ENCODE measurements around the gene DNAJC1.
"Not testable (repeated sequence)": the region's sequence is repeated elsewhere in the genome, so short reads cannot be mapped to it uniquely, and the experiment has no call there.

The DNAJC1 gene

GRCh38 chr10:21899736-21900135 is 103.8 kb downstream of the DNAJC1 start:
- DNase-seq (ENCODE audit: insufficient read length, low spot score), result no peak
- no peak for TF ChIP-seq POU2F2 (IDR thresholded peaks at IDR 0.05; ENCODE audit: low read depth, low read length)
- TF ChIP-seq PAX5 (IDR thresholded peaks at IDR 0.05; ENCODE audit: insufficient read depth, low read length, severe bottlenecking), result no peak
- no peak for TF ChIP-seq TAF1 (IDR thresholded peaks at IDR 0.05; ENCODE audit: low read depth, low read length)
- FAIRE-seq, result no peak

GRCh38 chr10:21895932-21896331 is 107.6 kb downstream of the DNAJC1 start:
- TF ChIP-seq POU2F2 (IDR thresholded peaks at IDR 0.05; ENCODE audit: low read depth, low read length), result no peak
- TF ChIP-seq SPI1 (IDR thresholded peaks at IDR 0.05; ENCODE audit: low read depth, low read length), result no peak
- TF ChIP-seq TAF1 (IDR thresholded peaks at IDR 0.05; ENCODE audit: low read depth, low read length), result no peak
- no peak for TF ChIP-seq PAX5 (IDR thresholded peaks at IDR 0.05; ENCODE audit: insufficient read depth, low read length, severe bottlenecking)
- TF ChIP-seq POLR2A (IDR thresholded peaks at IDR 0.05; ENCODE audit: low read depth, low read length), result no peak
- TF ChIP-seq POLR2AphosphoS5 (IDR thresholded peaks at IDR 0.05; ENCODE audit: low read depth, low read length), result no peak
- DNase-seq (ENCODE audit: insufficient read length, low spot score), result no peak
- peak; percentile 76 for FAIRE-seq

GRCh38 chr10:21894648-21895342 is 108.7 kb downstream of the DNAJC1 start:
- no peak for TF ChIP-seq PAX5 (IDR thresholded peaks at IDR 0.05; ENCODE audit: insufficient read depth, low read length, severe bottlenecking)
- FAIRE-seq (peak; percentile 20), DNase-seq (ENCODE audit: insufficient read length, low spot score) (no peak)

GRCh38 chr10:21891439-21891838 is 112.1 kb downstream of the DNAJC1 start:
- FAIRE-seq, result no peak
- TF ChIP-seq SPI1 (IDR thresholded peaks at IDR 0.05; ENCODE audit: low read depth, low read length) (no peak), POU2F2 (IDR thresholded peaks at IDR 0.05; ENCODE audit: low read depth, low read length) (no peak), POLR2A (IDR thresholded peaks at IDR 0.05; ENCODE audit: low read depth, low read length) (no peak), POLR2AphosphoS5 (IDR thresholded peaks at IDR 0.05; ENCODE audit: low read depth, low read length) (no peak), PAX5 (IDR thresholded peaks at IDR 0.05; ENCODE audit: insufficient read depth, low read length, severe bottlenecking) (no peak), TAF1 (IDR thresholded peaks at IDR 0.05; ENCODE audit: low read depth, low read length) (no peak)
- no peak for DNase-seq (ENCODE audit: insufficient read length, low spot score)

- peak; percentile 44; the same call in 1 of the 2 replicates for TF ChIP-seq SPI1 (IDR thresholded peaks at IDR 0.05; ENCODE audit: low read depth, low read length)
- no peak for TF ChIP-seq PAX5 (IDR thresholded peaks at IDR 0.05; ENCODE audit: insufficient read depth, low read length, severe bottlenecking)
- peak; percentile 51 for FAIRE-seq
- no peak for DNase-seq (ENCODE audit: insufficient read length, low spot score)
Measured at GRCh38 chr10:21889477-21890275, 113.9 kb downstream of the DNAJC1 start.

GRCh38 chr10:21888959-21889358 is 114.6 kb downstream of the DNAJC1 start:
- no peak for TF ChIP-seq POU2F2 (IDR thresholded peaks at IDR 0.05; ENCODE audit: low read depth, low read length)
- 0 out of 2 replicates have a peak, but pooled peaks have one; percentile 18 for TF ChIP-seq POLR2A (IDR thresholded peaks at IDR 0.05; ENCODE audit: low read depth, low read length)
- no peak for TF ChIP-seq TAF1 (IDR thresholded peaks at IDR 0.05; ENCODE audit: low read depth, low read length)
- no peak for TF ChIP-seq PAX5 (IDR thresholded peaks at IDR 0.05; ENCODE audit: insufficient read depth, low read length, severe bottlenecking)
- TF ChIP-seq POLR2AphosphoS5 (IDR thresholded peaks at IDR 0.05; ENCODE audit: low read depth, low read length), result 0 out of 2 replicates have a peak, but pooled peaks have one; percentile 21
- peak; percentile 67 for TF ChIP-seq SPI1 (IDR thresholded peaks at IDR 0.05; ENCODE audit: low read depth, low read length)
- FAIRE-seq (peak; percentile 96), DNase-seq (ENCODE audit: insufficient read length, low spot score) (no peak)

- TF ChIP-seq POLR2A (IDR thresholded peaks at IDR 0.05; ENCODE audit: low read depth, low read length) (no peak), PAX5 (IDR thresholded peaks at IDR 0.05; ENCODE audit: insufficient read depth, low read length, severe bottlenecking) (no peak), POLR2AphosphoS5 (IDR thresholded peaks at IDR 0.05; ENCODE audit: low read depth, low read length) (no peak), POU2F2 (IDR thresholded peaks at IDR 0.05; ENCODE audit: low read depth, low read length) (no peak), SPI1 (IDR thresholded peaks at IDR 0.05; ENCODE audit: low read depth, low read length) (no peak), TAF1 (IDR thresholded peaks at IDR 0.05; ENCODE audit: low read depth, low read length) (no peak)
- no peak for DNase-seq (ENCODE audit: insufficient read length, low spot score)
- no peak for FAIRE-seq
Measured at GRCh38 chr10:21885940-21886339, 117.6 kb downstream of the DNAJC1 start.

GRCh38 chr10:21873198-21873597 is 130.3 kb downstream of the DNAJC1 start:
- TF ChIP-seq PAX5 (IDR thresholded peaks at IDR 0.05; ENCODE audit: insufficient read depth, low read length, severe bottlenecking) (no peak), POLR2AphosphoS5 (IDR thresholded peaks at IDR 0.05; ENCODE audit: low read depth, low read length) (no peak), POLR2A (IDR thresholded peaks at IDR 0.05; ENCODE audit: low read depth, low read length) (no peak)
- no peak for DNase-seq (ENCODE audit: insufficient read length, low spot score)

GRCh38 chr10:21872771-21873170 is 130.8 kb downstream of the DNAJC1 start:
- not testable (repeated sequence) for FAIRE-seq; DNase-seq (ENCODE audit: insufficient read length, low spot score)

More at GRCh38 chr10:21873198-21873597, 130.3 kb downstream of the DNAJC1 start:
- no peak for FAIRE-seq

GRCh38 chr10:21870849-21871248 is 132.7 kb downstream of the DNAJC1 start:
- DNase-seq (ENCODE audit: insufficient read length, low spot score), result no peak
- no peak for FAIRE-seq
- TF ChIP-seq SPI1 (IDR thresholded peaks at IDR 0.05; ENCODE audit: low read depth, low read length) (no peak), POLR2AphosphoS5 (IDR thresholded peaks at IDR 0.05; ENCODE audit: low read depth, low read length) (no peak), PAX5 (IDR thresholded peaks at IDR 0.05; ENCODE audit: insufficient read depth, low read length, severe bottlenecking) (no peak), POLR2A (IDR thresholded peaks at IDR 0.05; ENCODE audit: low read depth, low read length) (no peak), TAF1 (IDR thresholded peaks at IDR 0.05; ENCODE audit: low read depth, low read length) (no peak), POU2F2 (IDR thresholded peaks at IDR 0.05; ENCODE audit: low read depth, low read length) (no peak)

GRCh38 chr10:21869087-21869486 is 134.4 kb downstream of the DNAJC1 start:
- not testable (repeated sequence) for FAIRE-seq; DNase-seq (ENCODE audit: insufficient read length, low spot score)

Measured in GM12891 (cell line).